Uterus (tissue), 4 donors: ENCODE data around the gene KRT28. TPM values are rescaled to one million over a fixed set of nuclear protein-coding genes. Genes with fewer than 3 reads are reported as not detected.

Experiments used
- DNase-seq, 2 donors: peaks; one replicate each; pipeline ENCODE4 v3.0.0-alpha.2; 2019 to 2020
- H3K27ac ChIP-seq, 2 donors: fragments of 200-600 bp; sonication (generic); 1 replicate in 1 of 2; 2 replicates in 1 of 2; pipeline ENCODE4 v1.5.1; 2016 to 2018
- H3K27me3 ChIP-seq, 2 donors: fragments of 200-600 bp; sonication (generic); one replicate each; pipeline ENCODE4 v1.5.1; 2018 to 2019; ENCODE audit warnings: control low read depth in 1 of 2
- H3K36me3 ChIP-seq, 2 donors: fragments of 200-600 bp; sonication (generic); one replicate each; pipeline ENCODE4 v1.5.1; 2019; ENCODE audit warnings: control low read depth in 1 of 2
- H3K4me1 ChIP-seq, 2 donors: fragments of 200-600 bp; sonication (generic); one replicate each; pipeline ENCODE4 v1.5.1; 2018 to 2019; ENCODE audit warnings: control low read depth in 1 of 2
- H3K4me3 ChIP-seq, 2 donors: fragments of 200-600 bp; sonication (generic); 1 replicate in 1 of 2; 2 replicates in 1 of 2; pipeline ENCODE4 v1.5.1; 2018 to 2019; ENCODE audit warnings: mild to moderate bottlenecking in 1 of 2
- H3K9me3 ChIP-seq, 2 donors: fragments of 200-600 bp; sonication (generic); one replicate each; pipeline ENCODE4 v1.5.1; 2019; ENCODE audit warnings: control low read depth in 1 of 2
- CTCF ChIP-seq, 4 experiments: fragments of 200-600 bp in 2 of 4; fragments of 450-650 bp in 2 of 4; sonication (generic) in 2 of 4; IDR thresholded peaks; one replicate each; pipeline ENCODE4 v1.5.1; 2016 to 2019; ENCODE audit warnings: antibody characterized with exemption in 4 of 4, mild to moderate bottlenecking in 2 of 4, moderate library complexity in 1 of 4
- POLR2A ChIP-seq, 2 donors: fragments of 450-650 bp; IDR thresholded peaks; one replicate each; pipeline ENCODE4 v1.6.1; 2016; ENCODE audit warnings: antibody characterized with exemption in 2 of 2, mild to moderate bottlenecking in 1 of 2, moderate library complexity in 1 of 2
- intact Hi-C: fragments of 100-400 bp; cut with DNase I; formaldehyde crosslinking; loops from one replicate; pipeline ENCODE4 v1.15.1; 2023; ENCODE audit warnings: low total_unique reads
- total RNA-seq, 4 donors: library from RNA; depleted of rRNA in 3 of 4; stranded (reverse); fragments of >200 nt in 3 of 4; gene quantifications; one replicate each; pipeline versions ENCODE4 v1.1.0 to v1.2.4, GENCODE V29; 2014 to 2023
- donor health status: DM: yes; HTN: yes; CAD: no.

The KRT28 gene
- total RNA-seq, 4 donors from 2014 or later = not detected

- Histone ChIP-seq H3K36me3 (no peaks in the 10 kb centered on the region), H3K9me3 (no peaks in the 10 kb centered on the region), H3K4me1 (peaks cover 0 to 6% of the 10 kb centered on the region in 2 donors), H3K27ac (peak overlapping the region; percentile 78 to 92), H3K4me3 (peak overlapping the region; percentile 40 to 93), H3K27me3 (no peaks in the 10 kb centered on the region)
- no peak for DNase-seq
- TF ChIP-seq POLR2A (IDR thresholded peaks at IDR 0.05) (no peak), CTCF (IDR thresholded peaks at IDR 0.05) (no peak)
- intact Hi-C loops = no loop called here
Measured at GRCh38 chr17:40819528-40820125, 19.9 kb upstream of the KRT28 start.

- Histone ChIP-seq H3K36me3 (no peaks in the 10 kb centered on the region), H3K27me3 (no peaks in the 10 kb centered on the region), H3K4me3 (peak overlapping the region; percentile 40 to 93), H3K4me1 (peaks cover 0 to 6% of the 10 kb centered on the region in 2 donors), H3K9me3 (no peaks in the 10 kb centered on the region), H3K27ac (peak overlapping the region; percentile 78 to 92)
- intact Hi-C loops = no loop called here
- DNase-seq = peak; percentile 74 to 86
- peak; percentile 52 to 80 for TF ChIP-seq POLR2A (IDR thresholded peaks at IDR 0.05)
- peak in 1 of 4 experiments; percentile 21 for TF ChIP-seq CTCF (IDR thresholded peaks at IDR 0.05)
Measured at GRCh38 chr17:40818733-40819527, 19.2 kb upstream of the KRT28 start.

- peak overlapping the region; percentile 40 to 93 for H3K4me3 ChIP-seq
- H3K36me3 ChIP-seq = no peaks in the 10 kb centered on the region
- no peaks in the 10 kb centered on the region for H3K9me3 ChIP-seq
- DNase-seq = no peak
- intact Hi-C loops = no loop called here
- H3K27ac ChIP-seq = peak overlapping the region; percentile 78 to 92
- no peak for TF ChIP-seq CTCF (IDR thresholded peaks at IDR 0.05)
- no peak for TF ChIP-seq POLR2A (IDR thresholded peaks at IDR 0.05)
- H3K4me1 ChIP-seq = peaks cover 0 to 6% of the 10 kb centered on the region in 2 donors
- H3K27me3 ChIP-seq = no peaks in the 10 kb centered on the region
Measured at GRCh38 chr17:40818343-40818732, 18.6 kb upstream of the KRT28 start.

- DNase-seq = no peak
- Histone ChIP-seq H3K4me1 (peaks cover 0 to 6% of the 10 kb centered on the region in 2 donors), H3K4me3 (no peak overlapping the region), H3K27me3 (no peaks in the 10 kb centered on the region), H3K27ac (no peak overlapping the region), H3K36me3 (no peaks in the 10 kb centered on the region), H3K9me3 (no peaks in the 10 kb centered on the region)
- intact Hi-C loops = no loop called here
- no peak for TF ChIP-seq CTCF (IDR thresholded peaks at IDR 0.05)
- no peak for TF ChIP-seq POLR2A (IDR thresholded peaks at IDR 0.05)
Measured at GRCh38 chr17:40817103-40817682, 17.4 kb upstream of the KRT28 start.

- intact Hi-C loops = no loop called here
- Histone ChIP-seq H3K27me3 (peaks cover 0 to 5% of the 10 kb centered on the region in 2 donors), H3K36me3 (no peaks in the 10 kb centered on the region), H3K9me3 (no peaks in the 10 kb centered on the region), H3K4me1 (peaks cover 0 to 6% of the 10 kb centered on the region in 2 donors), H3K27ac (no peak overlapping the region), H3K4me3 (no peak overlapping the region)
- no peak for DNase-seq
- TF ChIP-seq POLR2A (IDR thresholded peaks at IDR 0.05) (no peak), CTCF (IDR thresholded peaks at IDR 0.05) (no peak)
Measured at GRCh38 chr17:40816569-40816968, 16.8 kb upstream of the KRT28 start.
